Diencephalon (tissue), 1 donor: ENCODE data around the gene PPP4R3C. TPM values are rescaled to one million over a fixed set of nuclear protein-coding genes. Genes with fewer than 3 reads are reported as not detected.

Experiments used
- total RNA-seq: library from RNA; depleted of rRNA; stranded (reverse); fragments of >200 nt; gene quantifications from one replicate; pipeline ENCODE4 v1.2.3, GENCODE V29; 2014

PPP4R3C gene
- not detected for total RNA-seq

GRCh38 chrX:27463187-27463586, at the start of gene PPP4R3C:
Gene PPP4R3C (minus strand): TSS chrX:27463341. CDS start chrX:27463296, 45 bp downstream.

Other genes with a start within 250 kb of the PPP4R3C start
- not detected for gene DCAF8L2, start 127.0 kb upstream of the PPP4R3C start, total RNA-seq